ENCODE results near the gene NBPF3.

GRCh38 chr1:21517660-21518480 is 77.9 kb downstream of the NBPF3 start:
- no peak for TF ChIP-seq EZH2phosphoT487 (IDR thresholded peaks at IDR 0.05)
- TF ChIP-seq CTCF (IDR thresholded peaks at IDR 0.05) = no peak

Data from neural progenitor cell (in vitro differentiated cells).